ENCODE results near the gene MYCBP. TPM values are rescaled to one million over a fixed set of nuclear protein-coding genes. Genes with fewer than 3 reads are reported as not detected.

The MYCBP gene
- total RNA-seq, 1 experiment from 2014 or later: 20.3 TPM

DNA sequence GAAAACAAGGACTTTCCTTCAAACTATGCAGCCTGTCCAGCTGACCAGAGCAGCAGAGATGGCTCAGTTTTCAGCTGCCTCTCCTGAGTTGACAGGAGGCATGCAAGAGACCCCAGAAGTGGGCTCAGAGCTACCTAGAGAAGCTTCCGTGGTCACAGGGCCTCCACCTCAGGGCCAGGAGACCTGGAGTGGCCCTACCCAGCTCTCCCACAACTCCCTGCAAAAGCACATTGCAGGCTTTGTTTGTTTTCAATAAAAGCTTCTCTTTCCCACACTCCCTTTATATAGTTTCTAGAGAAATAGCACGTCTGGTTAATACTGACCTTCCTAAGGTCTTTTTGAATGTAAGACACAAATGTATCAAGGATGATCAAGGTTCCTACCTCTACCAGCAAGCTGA is 53.6 kb downstream of the MYCBP start:
- ChIA-PET POLR2A (ENCODE audit: unreplicated experiment) (no interaction called here), CTCF (no interaction called here)

DNA sequence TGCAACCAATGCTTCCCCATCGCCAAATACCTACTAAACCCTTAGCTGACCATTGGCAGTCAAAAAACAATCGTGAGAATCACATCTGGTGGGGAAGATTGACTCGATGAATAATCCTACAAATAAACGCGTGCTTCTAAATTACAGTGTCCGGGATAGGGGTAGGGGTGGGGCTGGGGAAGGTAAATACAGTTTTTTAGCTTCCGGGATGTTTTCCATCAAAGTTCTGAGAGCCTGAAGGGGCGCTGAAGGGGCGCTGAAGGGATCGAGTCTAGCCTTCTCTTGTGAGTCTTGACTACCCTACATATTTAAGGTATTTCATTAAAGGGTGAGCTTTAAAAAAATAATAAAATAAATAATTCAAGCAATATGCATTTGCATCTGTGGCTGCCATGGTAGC is 54.1 kb downstream of the MYCBP start:
- ATAC-seq: no peak
- H3K27me3 ChIP-seq (ENCODE audit: low read length): peaks cover 85% of the 10 kb centered on the region

More for the DNA sequence above, 53.6 kb downstream of the MYCBP start:
- H3K9me2 ChIP-seq (replicated peaks; ENCODE audit: low read length): no peaks in the 10 kb centered on the region
- H3K4me3 ChIP-seq (ENCODE audit: low read length): no peak overlapping the region
- H3K27me3 ChIP-seq (ENCODE audit: low read length): peaks cover 85% of the 10 kb centered on the region
- H3K36me3 ChIP-seq (ENCODE audit: low read depth, low read length): no peaks in the 10 kb centered on the region
- H3K79me2 ChIP-seq (ENCODE audit: low read length): no peaks in the 10 kb centered on the region
- no peak overlapping the region for H3K9ac ChIP-seq (ENCODE audit: low read length)
- TF ChIP-seq EZH2 (IDR thresholded peaks at IDR 0.05; ENCODE audit: low read length, unreplicated experiment): no peak
- TF ChIP-seq EZH2phosphoT487 (IDR thresholded peaks at IDR 0.05; ENCODE audit: borderline replicate concordance, low read length): no peak
- 0 out of 2 replicates have a peak, but pooled peaks cover 5% of the 10 kb centered on the region for H3K4me1 ChIP-seq (ENCODE audit: insufficient read depth, low read length)
- no peaks in the 10 kb centered on the region for H4K20me1 ChIP-seq (ENCODE audit: low read length)
- DNase-seq (no peak), ATAC-seq (0 out of 2 replicates have a peak, but pooled peaks have one; percentile 19)
- H3F3A ChIP-seq (ENCODE audit: low read length, unreplicated experiment): no peaks in the 10 kb centered on the region
- BruUV-seq (replicated peaks): no TSS peak
- H2AFZ ChIP-seq (ENCODE audit: low read length): no peak overlapping the region
- intact Hi-C loops (cut with micrococcal nuclease): no loop called here
- no peak overlapping the region for H3K27ac ChIP-seq (ENCODE audit: low read length)
- H3K9me3 ChIP-seq (ENCODE audit: low read length): no peaks in the 10 kb centered on the region
- H3K4me2 ChIP-seq (ENCODE audit: low read length): no peak overlapping the region

DNA sequence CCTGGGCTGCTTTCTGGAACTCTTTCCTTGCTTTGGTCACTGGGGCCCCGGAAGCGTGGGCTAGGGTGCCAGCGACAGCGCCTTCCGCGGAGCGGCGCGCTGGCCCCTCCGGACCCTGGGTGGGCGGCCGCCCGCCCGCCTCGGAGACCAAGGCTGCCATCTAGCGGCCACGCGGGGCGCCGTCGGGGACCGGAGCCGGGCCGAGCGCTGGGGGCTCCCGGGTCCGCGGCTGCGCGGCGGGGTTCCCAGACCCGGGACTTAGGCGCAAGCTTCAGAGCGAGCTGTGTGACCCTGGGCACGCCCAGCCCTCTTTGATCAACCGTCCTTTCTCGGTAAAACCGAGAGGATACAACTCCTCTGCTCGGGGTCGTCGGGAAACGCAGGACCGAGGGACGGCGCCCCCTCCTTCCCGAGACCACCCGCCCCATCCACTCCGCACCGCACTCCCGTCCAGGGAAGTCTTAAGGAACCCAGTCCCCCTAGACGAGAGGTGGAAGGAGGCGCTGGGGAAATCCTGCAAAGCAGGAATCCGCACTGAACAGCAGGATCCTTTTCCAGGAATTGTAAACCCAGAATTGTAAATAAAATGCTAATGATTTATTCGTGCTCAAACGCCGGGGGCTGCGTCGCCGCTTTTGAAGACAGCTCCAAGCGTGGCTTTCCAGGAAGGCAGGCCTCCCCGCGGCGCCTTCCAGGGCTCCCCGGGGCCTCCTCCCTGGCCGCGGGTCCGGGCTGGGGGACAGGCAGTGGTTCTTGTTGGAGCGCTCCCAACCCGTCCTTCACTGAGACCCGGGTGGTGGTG is 54.8 kb downstream of the MYCBP start:
- intact Hi-C loops (cut with micrococcal nuclease): no loop called here
- POLR2A ChIA-PET (ENCODE audit: unreplicated experiment): no interaction called here
- TF ChIP-seq, protein P1, sequence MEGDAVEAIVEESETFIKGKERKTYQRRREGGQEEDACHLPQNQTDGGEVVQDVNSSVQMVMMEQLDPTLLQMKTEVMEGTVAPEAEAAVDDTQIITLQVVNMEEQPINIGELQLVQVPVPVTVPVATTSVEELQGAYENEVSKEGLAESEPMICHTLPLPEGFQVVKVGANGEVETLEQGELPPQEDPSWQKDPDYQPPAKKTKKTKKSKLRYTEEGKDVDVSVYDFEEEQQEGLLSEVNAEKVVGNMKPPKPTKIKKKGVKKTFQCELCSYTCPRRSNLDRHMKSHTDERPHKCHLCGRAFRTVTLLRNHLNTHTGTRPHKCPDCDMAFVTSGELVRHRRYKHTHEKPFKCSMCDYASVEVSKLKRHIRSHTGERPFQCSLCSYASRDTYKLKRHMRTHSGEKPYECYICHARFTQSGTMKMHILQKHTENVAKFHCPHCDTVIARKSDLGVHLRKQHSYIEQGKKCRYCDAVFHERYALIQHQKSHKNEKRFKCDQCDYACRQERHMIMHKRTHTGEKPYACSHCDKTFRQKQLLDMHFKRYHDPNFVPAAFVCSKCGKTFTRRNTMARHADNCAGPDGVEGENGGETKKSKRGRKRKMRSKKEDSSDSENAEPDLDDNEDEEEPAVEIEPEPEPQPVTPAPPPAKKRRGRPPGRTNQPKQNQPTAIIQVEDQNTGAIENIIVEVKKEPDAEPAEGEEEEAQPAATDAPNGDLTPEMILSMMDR (conservative IDR thresholded peaks at IDR 0.05; ENCODE audit: low read depth, low read length): peak; percentile 75
- TF ChIP-seq EZH2 (IDR thresholded peaks at IDR 0.05; ENCODE audit: low read length, unreplicated experiment) (peak; percentile 42), EZH2phosphoT487 (IDR thresholded peaks at IDR 0.05; ENCODE audit: borderline replicate concordance, low read length) (0 out of 2 replicates have a peak, but pooled peaks have one; percentile 37)

More for the DNA sequence above, 54.1 kb downstream of the MYCBP start:
- POLR2A ChIA-PET (ENCODE audit: unreplicated experiment): no interaction called here
- H4K20me1 ChIP-seq (ENCODE audit: low read length): no peaks in the 10 kb centered on the region
- no peaks in the 10 kb centered on the region for H3K9me2 ChIP-seq (replicated peaks; ENCODE audit: low read length)
- no peaks in the 10 kb centered on the region for H3K36me3 ChIP-seq (ENCODE audit: low read depth, low read length)
- 0 out of 2 replicates have a peak, but pooled peaks cover 5% of the 10 kb centered on the region for H3K4me1 ChIP-seq (ENCODE audit: insufficient read depth, low read length)
- H3K9me3 ChIP-seq (ENCODE audit: low read length): no peaks in the 10 kb centered on the region
- intact Hi-C loops (cut with micrococcal nuclease): no loop called here
- H2AFZ ChIP-seq (ENCODE audit: low read length): no peak overlapping the region
- no peak overlapping the region for H3K4me2 ChIP-seq (ENCODE audit: low read length)
- no peak for DNase-seq
- CTCF ChIA-PET: no interaction called here
- TF ChIP-seq EZH2 (IDR thresholded peaks at IDR 0.05; ENCODE audit: low read length, unreplicated experiment) (no peak), EZH2phosphoT487 (IDR thresholded peaks at IDR 0.05; ENCODE audit: borderline replicate concordance, low read length) (no peak)
- TF ChIP-seq, protein P1 (conservative IDR thresholded peaks at IDR 0.05; ENCODE audit: low read depth, low read length): no peak
- BruUV-seq (replicated peaks): no TSS peak
- H3F3A ChIP-seq (ENCODE audit: low read length, unreplicated experiment): no peaks in the 10 kb centered on the region
- H3K4me3 ChIP-seq (ENCODE audit: low read length): no peak overlapping the region
- no peaks in the 10 kb centered on the region for H3K79me2 ChIP-seq (ENCODE audit: low read length)
- H3K9ac ChIP-seq (ENCODE audit: low read length): no peak overlapping the region
- no peak overlapping the region for H3K27ac ChIP-seq (ENCODE audit: low read length)

More for the DNA sequence above, 54.8 kb downstream of the MYCBP start:
- no peaks in the 10 kb centered on the region for H4K20me1 ChIP-seq (ENCODE audit: low read length)
- H3K36me3 ChIP-seq (ENCODE audit: low read depth, low read length): no peaks in the 10 kb centered on the region
- peak overlapping the region; percentile 46; the same call in 1 of the 2 replicates for H2AFZ ChIP-seq (ENCODE audit: low read length)
- no peaks in the 10 kb centered on the region for H3K79me2 ChIP-seq (ENCODE audit: low read length)
- H3K4me1 ChIP-seq (ENCODE audit: insufficient read depth, low read length): 0 out of 2 replicates have a peak, but pooled peaks cover 5% of the 10 kb centered on the region
- H3K27me3 ChIP-seq (ENCODE audit: low read length): peaks cover 92% of the 10 kb centered on the region
- no peak overlapping the region for H3K9ac ChIP-seq (ENCODE audit: low read length)
- CTCF ChIA-PET: no interaction called here
- BruUV-seq (replicated peaks): no TSS peak
- ATAC-seq: peak; percentile 53
- no peak for DNase-seq
- H3K27ac ChIP-seq (ENCODE audit: low read length): no peak overlapping the region
- H3K9me2 ChIP-seq (replicated peaks; ENCODE audit: low read length): no peaks in the 10 kb centered on the region
- H3K4me2 ChIP-seq (ENCODE audit: low read length): peak overlapping the region; percentile 47
- H3K9me3 ChIP-seq (ENCODE audit: low read length): no peaks in the 10 kb centered on the region
- no peaks in the 10 kb centered on the region for H3F3A ChIP-seq (ENCODE audit: low read length, unreplicated experiment)
- H3K4me3 ChIP-seq (ENCODE audit: low read length): peak overlapping the region; percentile 37

Measured in PC-3 (cell line).